HEK293 (cell line): ENCODE measurements around the gene SMIM14.

Source experiments
- CTCF ChIA-PET: fragments of 350-600 bp; formaldehyde crosslinking; extraction: SDS; loops from one replicate; lab custom pipeline; 2021; ENCODE audit warnings: antibody characterized with exemption; lab: Yijun Ruan, JAX
- POLR2A ChIA-PET: fragments of 300-600 bp; formaldehyde crosslinking; extraction: SDS; loops from one replicate; lab custom pipeline; 2020; ENCODE audit warnings: antibody characterized with exemption, inconsistent platforms; lab: Yijun Ruan, JAX
- H3K27ac ChIP-seq: fragments of 200-500 bp; sonication (Bioruptor generic); 2 replicates; pipeline ENCODE4 v1.5.1; 2014; ENCODE audit warnings: low read depth, low read length, control low read depth, inconsistent platforms; ENCODE audit errors: extremely low read depth
- H3K36me3 ChIP-seq, 2 experiments: fragments of 200-500 bp in 1 of 2; sonication (Bioruptor generic) in 1 of 2; 1 replicate in 1 of 2; 2 replicates in 1 of 2; pipeline ENCODE4 v1.5.1; 2014 to 2017; ENCODE audit warnings: inconsistent platforms in 2 of 2, low read length in 2 of 2; ENCODE audit not compliant: control insufficient read depth in 2 of 2, insufficient read depth in 1 of 2
- H3K4me1 ChIP-seq: fragments of 200-500 bp; sonication (Bioruptor generic); 2 replicates; pipeline ENCODE4 v1.5.1; 2014; ENCODE audit warnings: mild to moderate bottlenecking, low read length, inconsistent platforms; ENCODE audit not compliant: control insufficient read depth, insufficient read depth
- H3K4me3 ChIP-seq: 2 replicates; pipeline ENCODE4 v1.5.1; 2011; ENCODE audit warnings: low read depth, mild to moderate bottlenecking, control low read depth, low read length, moderate library complexity
- H3K9me3 ChIP-seq: fragments of 200-500 bp; sonication (Bioruptor generic); 2 replicates; pipeline ENCODE4 v1.5.1; 2014; ENCODE audit warnings: low read depth, low read length, inconsistent platforms; ENCODE audit not compliant: control insufficient read depth, insufficient read depth
- BCL11A ChIP-seq: fragments of 450-650 bp; formaldehyde crosslinking; IDR thresholded peaks from 2 replicates; pipeline ENCODE4 v1.5.1; 2016; ENCODE audit warnings: low read depth, missing biosample characterization, missing genetic modification characterization
- EGR2 ChIP-seq: fragments of 450-650 bp; formaldehyde crosslinking; IDR thresholded peaks from 2 replicates; pipeline ENCODE4 v1.5.1; 2016; ENCODE audit warnings: low read depth, missing biosample characterization, missing genetic modification characterization
- FEZF1 ChIP-seq: fragments of 450-650 bp; formaldehyde crosslinking; IDR thresholded peaks from 2 replicates; pipeline ENCODE4 v1.5.1; 2016; ENCODE audit warnings: missing biosample characterization, missing genetic modification characterization
- GLIS2 ChIP-seq: fragments of 450-650 bp; formaldehyde crosslinking; IDR thresholded peaks from 2 replicates; pipeline ENCODE4 v1.5.1; 2016; ENCODE audit warnings: missing biosample characterization, missing genetic modification characterization
- IKZF3 ChIP-seq: fragments of 450-650 bp; IDR thresholded peaks from 2 replicates; pipeline ENCODE4 v1.5.0; 2018; ENCODE audit warnings: missing biosample characterization, mild to moderate bottlenecking, missing genetic modification characterization, moderate library complexity
- OSR2 ChIP-seq: fragments of 450-650 bp; formaldehyde crosslinking; IDR thresholded peaks from 2 replicates; pipeline ENCODE4 v1.5.1; 2016; ENCODE audit warnings: missing biosample characterization, missing genetic modification characterization
- PRDM10 ChIP-seq: fragments of 450-650 bp; formaldehyde crosslinking; IDR thresholded peaks from 2 replicates; pipeline ENCODE4 v1.5.1; 2016; ENCODE audit warnings: missing biosample characterization, missing genetic modification characterization
- SP2 ChIP-seq: fragments of 450-650 bp; formaldehyde crosslinking; IDR thresholded peaks from 2 replicates; pipeline ENCODE4 v1.5.1; 2016; ENCODE audit warnings: missing biosample characterization, missing genetic modification characterization
- SP7 ChIP-seq: fragments of 450-650 bp; formaldehyde crosslinking; IDR thresholded peaks from 2 replicates; pipeline ENCODE4 v1.5.1; 2016; ENCODE audit warnings: missing biosample characterization, missing genetic modification characterization
- ZFHX2 ChIP-seq: fragments of 450-650 bp; formaldehyde crosslinking; conservative IDR thresholded peaks from 2 replicates; pipeline ENCODE4 v1.5.1; 2016; ENCODE audit warnings: missing biosample characterization, missing genetic modification characterization
- ZNF138 ChIP-seq: fragments of 450-650 bp; formaldehyde crosslinking; IDR thresholded peaks from 2 replicates; pipeline ENCODE4 v1.5.1; 2016; ENCODE audit warnings: missing biosample characterization, missing genetic modification characterization, borderline replicate concordance
- ZNF366 ChIP-seq: fragments of 450-650 bp; formaldehyde crosslinking; conservative IDR thresholded peaks from 2 replicates; pipeline ENCODE4 v1.5.1; 2016; ENCODE audit warnings: missing biosample characterization, missing genetic modification characterization
- ZNF404 ChIP-seq: fragments of 450-650 bp; formaldehyde crosslinking; IDR thresholded peaks from 2 replicates; pipeline ENCODE4 v1.5.1; 2017; ENCODE audit warnings: missing biosample characterization, missing genetic modification characterization
- ZNF449 ChIP-seq: fragments of 450-650 bp; formaldehyde crosslinking; IDR thresholded peaks from 2 replicates; pipeline ENCODE4 v1.5.1; 2017; ENCODE audit warnings: missing biosample characterization, mild to moderate bottlenecking, missing genetic modification characterization, moderate library complexity
- ZNF48 ChIP-seq: fragments of 450-650 bp; formaldehyde crosslinking; IDR thresholded peaks from 2 replicates; pipeline ENCODE4 v1.5.1; 2016; ENCODE audit warnings: missing biosample characterization, missing genetic modification characterization
- ZNF580 ChIP-seq: fragments of 450-650 bp; formaldehyde crosslinking; IDR thresholded peaks from 2 replicates; pipeline ENCODE4 v1.5.1; 2016; ENCODE audit warnings: missing biosample characterization, missing genetic modification characterization
- ZNF600 ChIP-seq: fragments of 450-650 bp; formaldehyde crosslinking; IDR thresholded peaks from 2 replicates; pipeline ENCODE4 v1.5.1; 2016; ENCODE audit warnings: missing biosample characterization, missing genetic modification characterization
- ZNF660 ChIP-seq: fragments of 450-650 bp; IDR thresholded peaks from 2 replicates; pipeline ENCODE4 v1.5.1; 2018; ENCODE audit warnings: missing biosample characterization, mild to moderate bottlenecking, missing genetic modification characterization
- ZNF768 ChIP-seq: fragments of 450-650 bp; formaldehyde crosslinking; IDR thresholded peaks from 2 replicates; pipeline ENCODE4 v1.5.1; 2018; ENCODE audit warnings: missing biosample characterization, mild to moderate bottlenecking, missing genetic modification characterization
- ZNF830 ChIP-seq: fragments of 450-650 bp; IDR thresholded peaks from 2 replicates; pipeline ENCODE4 v1.5.0; 2018; ENCODE audit warnings: missing biosample characterization, missing genetic modification characterization, low read depth, mild to moderate bottlenecking, moderate library complexity
- ZSCAN30 ChIP-seq: fragments of 450-650 bp; IDR thresholded peaks from 2 replicates; pipeline ENCODE4 v1.5.1; 2018; ENCODE audit warnings: missing biosample characterization, mild to moderate bottlenecking, missing genetic modification characterization, moderate library complexity
- ZSCAN4 ChIP-seq: fragments of 450-650 bp; formaldehyde crosslinking; IDR thresholded peaks from 2 replicates; pipeline ENCODE4 v1.5.1; 2017; ENCODE audit warnings: missing biosample characterization, missing genetic modification characterization
- TF ChIP-seq, protein P1 (sequence below): sonication (generic); formaldehyde crosslinking; IDR thresholded peaks from 2 replicates; pipeline ENCODE4 v1.8.1; 2022; ENCODE audit warnings: mild to moderate bottlenecking, moderate library complexity, missing genetic modification reagents
- TF ChIP-seq, protein P2 (sequence below): fragments of 450-650 bp; formaldehyde crosslinking; conservative IDR thresholded peaks from 2 replicates; pipeline ENCODE4 v1.5.1; 2016; ENCODE audit warnings: low read depth, missing biosample characterization, missing genetic modification characterization

SMIM14 gene

DNA sequence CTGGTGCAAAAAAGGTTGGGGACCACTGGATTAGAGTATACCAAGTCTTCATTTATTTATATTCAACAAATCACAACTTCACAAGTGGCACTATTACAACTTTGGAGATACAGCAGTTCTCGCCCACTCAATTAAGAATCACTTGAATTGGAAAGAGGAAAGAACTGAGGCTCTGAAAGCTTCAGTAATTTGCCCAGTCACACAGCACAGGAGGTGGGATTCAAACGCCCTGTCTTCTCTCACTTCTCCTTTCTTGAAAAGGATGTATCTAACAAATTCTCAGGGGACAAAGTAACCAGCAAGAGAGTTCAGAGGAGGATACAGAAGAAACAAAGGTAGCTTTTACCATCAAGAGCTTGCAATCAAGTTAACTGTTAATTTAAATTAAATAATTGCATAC is 12.4 kb downstream of the SMIM14 start (continued):
- no peak for TF ChIP-seq ZNF404 (tag by site-specific recombination)

DNA sequence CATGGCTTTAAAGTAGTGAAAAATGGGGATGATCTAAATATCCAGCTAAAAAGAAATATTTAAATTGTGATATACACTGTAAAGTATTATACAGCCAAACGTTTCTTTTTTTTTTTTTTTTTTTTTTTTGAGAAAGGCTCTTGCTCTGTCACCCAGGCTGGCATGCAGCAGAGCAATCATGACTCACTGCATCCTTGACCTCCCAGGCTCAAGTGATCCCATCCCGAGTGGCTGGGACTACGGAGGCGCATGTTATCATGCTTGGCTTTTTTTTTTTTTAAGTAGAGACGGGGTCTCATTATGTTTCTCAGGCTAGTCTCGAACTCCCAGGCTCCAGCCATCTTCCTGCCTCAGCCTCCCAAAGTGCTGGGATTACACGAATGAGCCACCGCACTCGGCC is 17.1 kb downstream of the SMIM14 start:
- Histone ChIP-seq H3K4me3 (no peak overlapping the region), H3K27ac (no peak overlapping the region), H3K9me3 (no peaks in the 10 kb centered on the region), H3K4me1 (peaks cover 2% of the 10 kb centered on the region; the same call in 1 of the 2 replicates), H3K36me3 (no peaks in the 10 kb centered on the region)
- ChIA-PET CTCF (no interaction called here), POLR2A (interaction anchor here (0.7 to 1.3 kb wide), 2 partner anchors 17 to 66 kb away, joined by 3 to 5 read pairs; partner anchors contain the start of gene SMIM14)
- TF ChIP-seq, protein P1, sequence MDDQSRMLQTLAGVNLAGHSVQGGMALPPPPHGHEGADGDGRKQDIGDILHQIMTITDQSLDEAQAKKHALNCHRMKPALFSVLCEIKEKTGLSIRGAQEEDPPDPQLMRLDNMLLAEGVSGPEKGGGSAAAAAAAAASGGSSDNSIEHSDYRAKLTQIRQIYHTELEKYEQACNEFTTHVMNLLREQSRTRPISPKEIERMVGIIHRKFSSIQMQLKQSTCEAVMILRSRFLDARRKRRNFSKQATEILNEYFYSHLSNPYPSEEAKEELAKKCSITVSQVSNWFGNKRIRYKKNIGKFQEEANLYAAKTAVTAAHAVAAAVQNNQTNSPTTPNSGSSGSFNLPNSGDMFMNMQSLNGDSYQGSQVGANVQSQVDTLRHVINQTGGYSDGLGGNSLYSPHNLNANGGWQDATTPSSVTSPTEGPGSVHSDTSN: no peak
- no peak for TF ChIP-seq ZSCAN4 (tag by site-specific recombination)
- peak; percentile 42; the same call in 1 of the 2 replicates for TF ChIP-seq PRDM10 (tag by site-specific recombination)
- TF ChIP-seq ZNF449: no peak
- 0 out of 2 replicates have a peak, but pooled peaks have one; percentile 13 for TF ChIP-seq BCL11A
- TF ChIP-seq ZNF138 (tag by site-specific recombination): no peak
- no peak for TF ChIP-seq OSR2 (tag by site-specific recombination)
- TF ChIP-seq FEZF1: peak; percentile 64
- TF ChIP-seq ZNF660 (tag by site-specific recombination): no peak
- TF ChIP-seq ZNF768 (tag by site-specific recombination): no peak
- TF ChIP-seq, protein P2, sequence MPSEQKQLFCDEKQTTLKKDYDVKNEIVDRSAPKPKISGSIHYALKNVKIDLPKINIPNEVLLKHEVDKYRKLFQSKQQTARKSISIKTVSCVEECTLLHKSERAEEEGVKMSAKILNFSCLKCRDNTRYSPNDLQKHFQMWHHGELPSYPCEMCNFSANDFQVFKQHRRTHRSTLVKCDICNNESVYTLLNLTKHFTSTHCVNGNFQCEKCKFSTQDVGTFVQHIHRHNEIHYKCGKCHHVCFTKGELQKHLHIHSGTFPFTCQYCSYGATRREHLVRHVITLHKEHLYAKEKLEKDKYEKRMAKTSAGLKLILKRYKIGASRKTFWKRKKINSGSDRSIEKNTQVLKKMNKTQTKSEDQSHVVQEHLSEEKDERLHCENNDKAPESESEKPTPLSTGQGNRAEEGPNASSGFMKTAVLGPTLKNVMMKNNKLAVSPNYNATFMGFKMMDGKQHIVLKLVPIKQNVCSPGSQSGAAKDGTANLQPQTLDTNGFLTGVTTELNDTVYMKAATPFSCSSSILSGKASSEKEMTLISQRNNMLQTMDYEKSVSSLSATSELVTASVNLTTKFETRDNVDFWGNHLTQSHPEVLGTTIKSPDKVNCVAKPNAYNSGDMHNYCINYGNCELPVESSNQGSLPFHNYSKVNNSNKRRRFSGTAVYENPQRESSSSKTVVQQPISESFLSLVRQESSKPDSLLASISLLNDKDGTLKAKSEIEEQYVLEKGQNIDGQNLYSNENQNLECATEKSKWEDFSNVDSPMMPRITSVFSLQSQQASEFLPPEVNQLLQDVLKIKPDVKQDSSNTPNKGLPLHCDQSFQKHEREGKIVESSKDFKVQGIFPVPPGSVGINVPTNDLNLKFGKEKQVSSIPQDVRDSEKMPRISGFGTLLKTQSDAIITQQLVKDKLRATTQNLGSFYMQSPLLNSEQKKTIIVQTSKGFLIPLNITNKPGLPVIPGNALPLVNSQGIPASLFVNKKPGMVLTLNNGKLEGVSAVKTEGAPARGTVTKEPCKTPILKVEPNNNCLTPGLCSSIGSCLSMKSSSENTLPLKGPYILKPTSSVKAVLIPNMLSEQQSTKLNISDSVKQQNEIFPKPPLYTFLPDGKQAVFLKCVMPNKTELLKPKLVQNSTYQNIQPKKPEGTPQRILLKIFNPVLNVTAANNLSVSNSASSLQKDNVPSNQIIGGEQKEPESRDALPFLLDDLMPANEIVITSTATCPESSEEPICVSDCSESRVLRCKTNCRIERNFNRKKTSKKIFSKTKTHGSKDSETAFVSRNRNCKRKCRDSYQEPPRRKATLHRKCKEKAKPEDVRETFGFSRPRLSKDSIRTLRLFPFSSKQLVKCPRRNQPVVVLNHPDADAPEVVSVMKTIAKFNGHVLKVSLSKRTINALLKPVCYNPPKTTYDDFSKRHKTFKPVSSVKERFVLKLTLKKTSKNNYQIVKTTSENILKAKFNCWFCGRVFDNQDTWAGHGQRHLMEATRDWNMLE: no peak
- TF ChIP-seq ZSCAN30 (tag by site-specific recombination): no peak
- no peak for TF ChIP-seq SP2 (tag by site-specific recombination)
- no peak for TF ChIP-seq EGR2 (tag by site-specific recombination)
- TF ChIP-seq ZNF580 (tag by site-specific recombination): no peak
- TF ChIP-seq IKZF3 (tag by site-specific recombination): 0 out of 2 replicates have a peak, but pooled peaks have one; percentile 18
- no peak for TF ChIP-seq ZNF830 (tag by site-specific recombination)
- TF ChIP-seq ZFHX2 (tag by site-specific recombination): no peak
- no peak for TF ChIP-seq GLIS2
- TF ChIP-seq ZNF366 (tag by site-specific recombination): peak; percentile 15; the same call in 1 of the 2 replicates
- no peak for TF ChIP-seq ZNF48 (tag by site-specific recombination)
- no peak for TF ChIP-seq SP7 (tag by site-specific recombination)
- TF ChIP-seq ZNF600 (tag by site-specific recombination): peak; percentile 62
